GM18520 (cell line): ENCODE data around the gene DVL1.

Source experiments
- ATAC-seq: cut with Tn5 transposase; IDR thresholded peaks from one replicate; pipeline ENCODE4 v1.9.1; 2021; ENCODE audit not compliant: unreplicated experiment

DVL1 gene

DNA sequence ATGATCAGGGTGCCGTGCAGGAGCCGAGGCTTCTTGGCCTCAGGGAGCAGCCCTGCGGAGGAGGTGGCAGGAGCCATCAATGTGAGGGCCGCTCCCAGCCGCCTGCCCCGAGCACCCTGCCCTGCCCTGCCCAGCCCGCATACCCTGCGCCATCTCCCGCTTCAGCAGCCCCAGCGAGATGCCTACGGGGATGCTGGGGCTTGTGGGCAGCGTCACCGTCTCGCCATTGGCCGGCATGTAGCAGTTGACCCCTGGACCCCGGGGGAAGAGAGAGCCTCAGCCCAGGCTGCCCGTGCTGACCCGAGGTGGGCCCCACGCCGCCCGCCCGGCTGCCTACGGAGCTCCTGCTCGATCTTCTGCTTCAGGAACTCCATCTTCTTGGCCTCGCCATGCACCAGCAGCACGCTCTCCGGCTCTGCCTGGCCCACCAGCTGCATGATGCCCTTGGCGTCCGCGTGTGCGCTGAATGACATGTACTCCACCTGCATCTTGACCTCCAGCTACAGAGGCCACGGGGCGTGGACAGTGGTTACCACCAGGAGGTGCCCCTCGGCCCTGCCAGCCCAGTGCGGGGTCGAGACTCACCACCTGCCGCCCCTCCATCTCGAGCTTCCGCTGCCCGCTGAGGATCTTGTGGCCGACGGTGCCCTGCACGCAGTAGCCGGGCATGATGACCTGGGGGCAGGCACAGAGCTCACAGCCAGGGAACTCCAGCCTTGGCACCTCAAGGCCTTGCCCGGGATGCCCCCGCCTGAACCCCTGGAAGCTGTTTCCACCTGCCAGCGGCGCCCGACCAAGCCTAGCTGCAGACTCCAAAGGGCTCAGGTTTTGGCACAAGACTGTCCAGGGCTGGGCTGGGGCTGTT, 36.5 kb downstream of the DVL1 start:
- ATAC-seq, result no peak

DNA sequence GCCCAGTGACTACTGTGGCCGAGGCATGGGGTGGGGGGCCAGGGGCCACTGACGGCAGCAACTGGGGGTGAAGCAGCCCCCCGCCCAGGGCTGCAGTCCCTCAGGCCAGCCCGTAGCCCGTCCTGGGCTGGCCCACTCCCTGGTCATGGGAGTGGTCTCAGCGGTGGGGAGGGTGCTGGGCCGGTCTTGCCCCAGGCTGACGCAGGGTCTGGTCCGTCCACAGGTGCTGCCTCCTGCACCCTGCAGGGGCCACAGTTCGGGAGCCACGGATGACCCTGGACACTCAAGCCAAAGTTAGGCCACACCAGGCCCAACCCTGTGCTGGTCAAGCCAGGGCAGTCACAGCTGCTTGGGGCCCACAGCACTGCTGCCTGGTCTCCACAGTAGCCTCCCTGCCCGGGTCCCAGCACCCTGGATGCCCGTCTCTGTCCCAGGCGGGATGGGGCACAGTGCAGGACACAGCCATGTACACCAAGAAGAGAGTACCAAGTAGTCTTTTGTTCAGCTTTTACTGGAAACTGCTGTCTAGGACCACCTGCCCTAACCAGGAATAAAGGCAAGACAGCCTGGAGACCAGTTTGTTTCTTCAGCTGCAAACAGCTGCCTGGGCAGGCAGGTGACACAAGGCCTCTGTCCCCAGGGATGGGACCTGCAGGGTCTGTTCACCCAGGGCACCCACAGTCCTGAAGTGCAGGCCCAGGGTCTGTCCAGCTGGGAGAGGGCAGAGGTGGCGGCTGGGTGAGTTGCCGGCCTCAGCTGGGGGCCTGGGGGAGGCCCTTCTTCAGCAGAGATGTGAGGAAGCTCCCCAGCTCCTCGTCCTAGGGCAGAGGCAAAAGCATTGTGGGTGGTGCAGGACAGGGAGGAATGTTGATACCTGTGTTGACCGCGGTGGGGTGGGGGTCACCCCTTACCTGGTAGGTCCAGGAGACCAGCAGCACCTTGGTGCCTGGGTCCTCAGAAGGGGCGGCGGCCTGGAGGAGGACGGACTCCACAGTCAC, 37.8 kb downstream of the DVL1 start:
- no peak for ATAC-seq

DNA sequence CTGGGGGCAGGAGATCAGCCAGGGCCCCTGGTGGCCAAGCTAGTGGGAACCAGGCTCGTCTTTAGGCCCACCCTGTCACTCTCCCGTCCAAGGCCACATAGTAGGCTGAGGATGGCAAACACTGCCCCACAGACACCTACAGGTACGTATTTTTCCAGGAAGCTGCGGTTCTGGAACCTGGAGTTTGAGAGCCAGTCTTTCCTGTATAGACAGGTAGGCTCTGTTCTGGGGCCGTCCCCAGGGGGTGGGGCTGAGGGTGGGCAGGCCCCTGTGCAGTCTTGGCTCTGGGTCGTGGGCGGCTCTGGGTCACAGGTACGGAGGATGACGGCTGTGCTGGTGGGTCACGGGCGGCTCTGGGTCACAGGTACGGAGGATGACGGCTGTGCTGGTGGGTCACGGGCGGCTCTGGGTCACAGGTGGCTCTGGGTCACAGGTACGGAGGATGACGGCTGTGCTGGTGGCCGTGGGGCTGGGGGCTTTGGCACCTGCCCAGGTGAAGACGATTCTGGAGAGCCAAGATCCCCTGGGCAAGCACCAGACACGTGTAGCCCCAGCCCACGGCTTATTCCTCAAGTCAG, 38.7 kb downstream of the DVL1 start:
- ATAC-seq, result no peak

DNA sequence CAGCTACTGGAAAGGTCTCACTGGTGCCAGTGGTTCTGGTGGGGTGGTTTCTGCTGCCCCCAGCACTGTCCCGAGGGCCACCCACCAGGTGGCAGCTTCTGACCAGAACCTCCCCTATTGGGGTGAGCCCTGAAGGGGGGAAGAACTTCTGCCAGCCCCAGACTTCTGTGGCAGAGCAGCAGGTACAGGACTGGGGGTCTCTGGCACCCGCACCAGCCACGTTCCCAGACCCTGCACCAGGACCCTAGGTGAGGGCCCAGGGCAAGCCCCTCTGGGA, 39.2 kb downstream of the DVL1 start:
- ATAC-seq, result no peak

DNA sequence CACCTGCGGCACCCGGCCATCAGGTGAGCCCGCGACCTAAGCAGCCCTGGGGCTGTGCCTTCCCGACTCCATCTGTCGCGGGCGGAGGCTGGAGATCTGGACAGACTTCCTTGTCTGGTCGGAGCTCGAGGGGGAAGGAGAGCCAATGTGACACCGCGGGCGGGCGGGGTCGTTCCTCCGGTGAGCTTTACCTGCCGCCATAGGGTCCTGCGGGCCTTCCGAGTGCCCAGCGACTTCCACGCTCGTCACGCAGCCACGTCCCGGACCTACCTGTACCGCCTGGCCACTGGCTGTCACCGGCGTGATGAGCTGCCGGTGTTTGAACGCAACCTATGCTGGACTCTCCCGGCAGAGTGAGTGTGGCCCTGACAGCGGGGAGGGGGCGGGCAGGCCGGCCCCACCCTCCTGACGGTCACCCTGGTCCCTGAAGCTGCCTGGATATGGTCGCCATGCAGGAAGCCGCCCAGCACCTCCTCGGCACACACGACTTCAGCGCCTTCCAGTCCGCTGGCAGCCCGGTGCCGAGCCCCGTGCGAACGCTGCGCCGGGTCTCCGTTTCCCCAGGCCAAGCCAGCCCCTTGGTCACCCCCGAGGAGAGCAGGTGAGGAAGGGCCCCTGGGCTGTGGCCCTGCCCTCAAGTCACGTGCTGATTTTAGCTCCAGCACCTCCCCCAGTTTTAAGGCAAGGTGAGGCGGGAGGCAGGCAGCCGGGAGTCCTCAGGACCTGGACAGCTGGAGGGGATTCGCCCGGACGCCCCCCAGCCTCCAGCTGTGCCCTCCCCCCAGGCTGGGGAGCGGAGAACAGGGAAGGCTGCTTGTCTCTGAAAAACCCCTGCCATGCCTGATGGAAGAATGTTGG, 39.7 kb downstream of the DVL1 start:
- ATAC-seq, result no peak

DNA sequence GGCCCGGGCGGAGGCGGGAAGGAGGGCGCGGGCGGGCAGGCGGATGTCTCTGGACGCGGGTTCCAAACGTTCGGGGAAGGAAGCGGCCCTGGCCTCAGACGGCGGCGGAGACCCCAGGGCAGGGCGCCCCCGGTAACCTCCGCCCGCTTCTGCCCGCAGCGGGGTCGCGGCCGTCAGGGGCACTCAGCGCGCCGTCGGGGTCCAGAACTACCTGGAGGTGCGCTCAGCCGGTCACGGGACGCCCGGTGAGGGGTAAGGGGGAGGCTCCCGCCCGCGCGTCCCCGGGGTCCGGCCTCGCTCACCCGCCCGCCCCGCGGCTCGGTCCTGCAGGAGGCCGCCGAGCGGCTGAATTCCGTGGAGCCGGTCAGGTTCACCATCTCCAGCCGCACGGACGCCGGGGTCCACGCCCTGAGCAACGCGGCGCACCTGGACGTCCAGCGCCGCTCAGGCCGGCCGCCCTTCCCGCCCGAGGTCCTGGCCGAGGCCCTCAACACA, 40.4 kb downstream of the DVL1 start:
- ATAC-seq, result no peak

DNA sequence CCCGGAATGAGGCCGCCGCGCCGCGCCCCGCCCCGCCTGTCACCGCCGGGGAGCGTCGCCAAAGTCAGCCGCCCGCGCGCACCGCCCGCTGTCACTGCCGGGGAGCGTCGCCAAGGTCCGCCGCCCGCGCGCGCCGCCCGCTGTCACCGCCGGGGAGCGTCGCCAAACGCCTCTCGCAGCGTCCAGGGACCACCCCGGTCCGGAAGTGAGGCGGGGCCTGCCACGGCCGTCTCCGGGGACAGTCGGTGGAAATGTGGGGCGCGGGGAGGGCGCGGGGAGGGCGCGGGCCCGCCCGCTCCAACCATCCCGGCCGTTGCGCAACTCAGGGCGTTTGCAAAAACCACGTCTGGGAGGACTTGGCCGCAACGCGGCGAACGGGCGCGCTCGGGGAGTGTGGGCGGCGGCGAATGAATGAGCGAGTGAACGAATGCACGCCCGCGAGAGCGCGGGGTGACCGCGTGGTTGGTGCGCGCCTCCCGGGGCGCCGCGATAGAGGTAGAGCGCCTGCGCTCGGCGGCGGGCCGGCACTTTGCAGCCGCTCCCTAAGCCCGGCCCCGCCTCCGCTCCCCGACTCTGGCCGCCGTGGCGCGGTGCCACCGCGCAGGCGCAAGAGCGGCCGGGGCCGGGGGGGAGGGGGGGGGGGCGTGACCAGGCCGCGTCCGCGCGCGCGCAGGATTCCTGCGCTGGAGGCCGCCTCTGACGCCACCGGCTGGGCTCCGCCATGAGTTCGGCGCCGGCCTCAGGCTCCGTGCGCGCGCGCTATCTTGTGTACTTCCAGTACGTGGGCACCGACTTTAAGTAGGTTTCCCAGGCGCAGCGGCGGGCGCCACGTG, 41.1 kb downstream of the DVL1 start, which contains the start of the genes ACAP3 and PUSL1:
Gene ACAP3, minus strand, starts transcription at position 8 of the 833 bp plus-strand sequence. CDS start 115 bp downstream, outside the sequence.
Gene PUSL1, plus strand, starts transcription at position 675 of the 833 bp plus-strand sequence. Its CDS starts 47 bp downstream, at position 722.
- ATAC-seq, result peak; percentile 49

DNA sequence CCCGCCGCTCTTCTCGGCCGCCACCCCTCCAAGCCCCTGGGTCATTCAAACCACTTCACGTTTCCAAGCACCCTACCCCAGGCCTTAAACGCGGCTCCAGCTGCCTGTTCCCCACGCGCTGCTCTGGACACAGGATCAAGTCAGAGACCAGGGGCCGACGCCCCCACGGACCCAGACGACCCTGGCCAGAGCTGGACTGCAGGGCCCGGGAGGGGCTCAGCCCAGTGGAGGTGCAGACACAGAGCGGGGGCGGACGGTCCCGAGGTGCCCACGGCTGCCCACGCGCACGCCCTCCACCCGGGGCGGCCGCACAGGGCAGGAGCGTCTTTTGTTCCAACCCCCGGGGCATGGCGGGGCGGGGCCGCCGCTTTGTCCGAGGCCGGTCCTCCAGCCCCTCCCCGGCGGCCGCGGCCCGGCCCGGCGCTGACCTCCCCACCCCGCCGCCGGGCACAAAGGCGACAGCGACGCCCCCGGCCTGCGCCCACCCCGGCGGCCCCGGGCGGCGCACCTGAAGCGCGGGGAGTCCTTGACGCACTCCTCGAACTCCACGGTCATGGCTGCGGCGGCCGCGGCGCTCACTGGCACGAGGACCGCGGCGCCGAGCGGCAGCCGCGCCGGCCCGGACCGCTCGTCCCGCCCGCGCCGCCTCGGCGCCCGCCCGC, 41.8 kb downstream of the DVL1 start:
- ATAC-seq, result peak; percentile 13

DNA sequence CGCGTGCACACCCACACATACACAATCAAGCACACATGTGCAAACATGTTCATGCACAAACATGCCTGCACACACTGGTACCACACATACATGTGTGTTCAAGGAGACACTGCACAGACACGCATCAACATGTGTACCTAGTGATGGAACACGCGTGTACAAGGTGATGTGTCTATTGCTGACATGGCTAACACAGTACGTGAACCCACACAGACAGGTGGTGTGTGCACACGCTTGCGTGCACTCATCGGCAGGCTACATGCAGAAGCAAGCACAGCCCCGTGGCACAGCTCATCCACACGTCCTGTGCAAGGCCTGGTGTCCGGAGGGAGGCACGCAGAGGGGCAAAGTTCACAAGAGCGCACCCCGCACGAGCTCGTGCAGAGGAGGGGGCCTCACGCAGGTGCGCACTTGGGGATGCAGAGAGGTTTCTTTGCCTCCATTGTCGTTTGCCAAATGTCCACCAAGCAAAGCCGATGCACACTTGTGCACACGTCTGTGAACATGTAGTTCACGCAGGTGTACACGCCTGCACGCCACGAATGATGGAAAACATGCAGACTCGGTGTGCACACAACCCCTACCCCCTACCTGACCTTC, 42.5 kb downstream of the DVL1 start:
- no peak for ATAC-seq

DNA sequence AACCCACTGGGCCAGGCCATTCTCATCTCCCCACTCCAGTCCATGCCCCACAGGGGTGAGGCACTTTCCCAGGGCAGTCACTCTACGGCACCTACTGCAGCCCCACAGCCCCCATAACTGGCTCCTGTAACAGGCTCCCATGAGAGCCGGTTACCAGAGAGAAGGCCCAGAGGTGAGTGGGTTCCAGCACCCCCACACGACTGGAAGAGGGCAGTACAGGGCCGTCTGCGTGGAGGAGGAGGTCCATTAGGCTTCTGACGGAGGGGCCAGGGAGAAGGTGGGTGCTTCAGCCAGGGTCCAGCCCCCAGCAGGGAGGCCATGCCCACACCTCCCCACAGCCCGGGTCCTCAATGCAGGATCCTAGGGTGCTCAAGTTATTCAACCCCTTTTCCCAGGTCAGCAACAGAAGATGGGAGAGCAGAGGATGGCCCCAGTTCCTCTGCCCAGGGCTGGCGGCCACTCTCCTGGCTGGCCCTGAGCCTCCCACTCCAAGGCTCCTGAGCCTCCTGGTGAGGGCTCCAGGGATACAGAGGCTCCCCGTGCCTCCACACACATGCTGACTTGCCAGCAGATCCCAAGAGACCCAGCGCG, 43.1 kb downstream of the DVL1 start:
- ATAC-seq, result no peak

DNA sequence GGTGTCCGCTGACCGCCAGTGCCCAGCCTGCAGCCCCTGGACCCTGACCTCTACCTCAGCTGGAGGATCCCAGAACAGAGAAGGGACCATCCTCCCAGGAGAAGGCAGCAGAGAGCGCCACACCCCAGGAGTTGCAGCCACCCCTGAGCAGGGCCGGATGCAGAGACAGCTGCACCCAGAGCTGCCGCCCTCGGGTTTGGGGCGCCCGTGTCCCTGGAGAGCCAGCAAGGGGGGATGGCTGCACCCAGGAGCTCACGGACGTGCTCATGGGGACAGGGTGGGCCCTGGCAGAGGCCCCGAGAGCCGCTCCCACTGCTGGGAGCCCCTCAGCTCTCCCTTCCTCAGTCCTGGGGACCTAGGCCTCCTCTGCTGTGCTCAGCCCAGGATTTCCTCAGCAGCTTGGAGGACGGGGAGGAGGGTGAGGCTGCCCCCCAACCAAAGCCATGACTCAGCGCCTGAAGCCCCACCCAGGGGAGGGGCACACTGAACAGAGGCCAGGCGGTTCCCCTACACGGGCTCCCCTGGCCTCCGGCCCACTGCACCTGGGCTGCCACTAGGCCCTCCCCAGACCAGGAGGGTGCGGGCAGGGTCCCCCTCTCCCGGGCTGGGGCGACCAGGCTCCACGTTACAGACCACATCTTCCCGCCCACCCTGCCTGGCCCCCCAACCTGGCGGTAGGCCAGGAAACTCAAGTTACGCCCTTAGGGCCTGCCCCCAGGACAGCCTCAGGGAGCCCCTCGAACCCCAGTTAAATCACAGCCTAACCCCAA, 43.7 kb downstream of the DVL1 start:
- no peak for ATAC-seq

DNA sequence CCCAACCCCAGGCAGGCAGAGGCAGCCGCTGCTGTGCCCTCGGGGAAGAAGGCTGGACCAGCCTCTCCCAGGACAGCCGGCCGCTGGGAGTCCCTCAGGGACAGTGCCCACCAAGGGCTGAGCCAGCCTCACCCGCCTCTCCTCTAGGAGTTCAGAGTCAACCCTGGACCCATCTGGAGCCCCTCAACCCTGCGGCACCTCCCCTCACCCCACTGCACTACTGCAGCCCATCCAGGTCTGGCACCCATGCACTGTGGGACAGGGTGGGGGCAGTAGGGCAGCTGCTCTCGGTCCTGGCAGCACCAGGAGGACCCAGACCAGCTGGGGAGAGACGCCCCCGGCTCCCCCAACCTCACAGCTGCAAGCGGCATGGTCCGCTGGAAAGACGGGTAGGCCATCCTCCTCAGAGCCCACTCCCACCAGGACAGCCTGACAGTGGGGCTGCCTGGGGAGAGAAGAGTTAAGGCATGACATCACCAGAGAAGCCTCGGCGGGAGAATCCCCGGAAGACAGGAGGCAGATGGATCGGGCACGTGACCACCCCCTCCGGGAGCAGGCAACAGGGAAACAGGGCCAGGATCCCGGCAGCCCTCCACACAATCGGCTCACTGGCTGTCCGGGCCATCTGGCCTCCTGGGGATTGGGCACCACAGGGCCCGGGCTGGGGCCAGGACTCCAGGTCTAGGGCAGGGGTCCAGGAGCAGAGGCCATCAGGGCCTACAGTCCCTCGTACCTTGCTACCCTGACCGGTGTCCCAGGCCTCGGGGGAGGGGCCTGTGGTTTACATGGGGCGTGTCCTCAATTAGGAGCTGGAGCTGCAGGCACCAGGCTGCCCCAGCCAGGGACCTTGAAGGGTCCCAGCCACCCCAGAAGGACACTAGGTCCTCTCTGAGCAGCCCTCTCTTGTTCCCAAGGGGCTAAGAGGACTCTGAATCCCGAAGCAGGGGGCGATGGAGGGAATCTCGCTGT, 44.6 kb downstream of the DVL1 start:
- ATAC-seq, result no peak

DNA sequence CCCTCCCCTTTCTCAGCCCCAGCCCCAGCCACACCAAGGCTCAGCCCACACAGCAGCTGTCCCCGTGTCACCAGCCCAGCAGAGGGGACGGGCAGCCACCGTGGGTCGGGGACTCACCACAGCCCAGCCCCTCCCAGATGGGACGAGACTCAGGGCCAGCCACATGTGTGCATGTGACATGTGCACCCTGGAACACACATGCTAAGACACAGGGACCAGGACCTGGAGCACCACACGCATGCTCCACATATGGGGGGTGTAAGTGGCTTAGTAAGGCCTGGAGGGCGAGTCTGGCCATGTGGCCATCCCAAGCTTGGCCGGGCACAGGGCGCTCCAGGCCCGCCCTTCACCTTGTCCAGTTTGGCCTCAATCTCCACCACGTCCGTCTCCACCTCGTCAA, 45.5 kb downstream of the DVL1 start:
- no peak for ATAC-seq

DNA sequence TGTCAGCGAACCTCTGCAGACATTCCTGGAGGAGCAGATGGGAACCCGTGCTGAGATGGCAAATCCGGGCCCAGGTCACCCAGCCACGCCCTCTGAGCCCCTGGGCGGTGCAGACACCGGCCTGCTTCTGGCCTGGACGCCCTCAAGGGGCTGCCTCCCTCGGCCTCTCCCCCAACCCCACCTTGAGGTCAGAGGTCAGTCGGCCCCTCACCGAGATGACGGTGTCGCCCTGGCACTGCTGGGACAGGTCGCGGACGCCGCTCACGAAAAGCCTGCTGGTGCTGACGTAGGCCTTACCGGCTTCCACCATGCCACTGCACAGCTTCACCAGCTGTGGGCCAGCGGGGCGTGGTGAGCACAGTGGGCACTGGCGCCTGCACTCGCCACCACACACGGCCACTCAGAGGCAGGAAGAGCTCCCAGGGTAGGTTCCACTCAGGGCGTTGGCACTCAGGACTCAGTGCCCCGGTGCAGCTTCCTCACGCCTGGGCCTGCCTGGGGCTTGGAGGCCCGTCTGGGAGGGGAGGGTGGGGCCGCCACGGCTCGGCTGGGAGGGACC, 46.2 kb downstream of the DVL1 start:
- ATAC-seq, result no peak

DNA sequence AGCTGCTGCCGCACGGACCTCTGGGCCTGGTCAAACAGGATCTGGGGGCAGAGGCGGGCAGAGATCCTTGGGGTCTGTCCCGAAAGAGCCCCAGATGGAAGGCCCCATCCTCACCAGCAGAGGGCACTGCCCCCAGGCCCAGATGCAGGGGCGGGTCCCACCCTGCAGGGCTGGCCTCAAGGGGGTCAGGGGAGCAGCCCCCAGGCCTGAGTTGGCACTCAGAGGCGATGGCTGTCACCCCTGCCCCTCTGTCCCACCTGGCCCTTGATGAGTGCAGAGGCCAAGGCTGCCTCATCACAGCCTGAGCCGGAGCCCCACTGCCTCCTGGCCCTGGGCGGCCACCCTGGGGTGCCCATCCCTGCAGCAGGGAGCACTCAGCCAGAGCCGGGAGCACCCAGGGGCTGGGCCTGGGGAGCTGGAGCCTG, 47.2 kb downstream of the DVL1 start:
- no peak for ATAC-seq

DNA sequence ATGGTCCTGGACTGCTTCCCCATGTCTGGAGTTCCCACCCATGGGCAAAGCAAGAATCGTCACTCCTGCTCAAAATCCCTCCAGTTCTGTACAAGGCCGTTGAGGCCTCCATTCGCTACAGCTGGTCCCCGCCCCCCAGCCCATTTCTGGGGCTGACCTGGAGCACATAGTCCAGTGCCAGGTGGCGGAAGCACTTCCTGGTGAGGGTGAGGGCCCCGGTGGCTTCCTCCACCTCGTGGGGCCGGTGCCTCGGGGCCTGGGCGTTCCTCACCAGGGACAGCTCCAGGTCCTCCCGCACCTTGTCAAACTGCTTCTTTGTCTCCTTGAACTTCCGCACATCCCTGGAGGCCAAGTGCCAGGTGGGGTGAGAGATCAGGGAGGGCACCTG, 48.9 kb downstream of the DVL1 start:
- ATAC-seq, result no peak
